Cardiac muscle cell (in vitro differentiated cells and primary cell): ENCODE measurements around the gene KLHL15. TPM values are rescaled to one million over a fixed set of nuclear protein-coding genes. Genes with fewer than 3 reads are reported as not detected.

ENCODE experiments used
- DNase-seq, 2 donors: peaks; one replicate each; pipeline versions ENCODE4 v3.0.0 to v3.0.0-alpha.2; 2010 to 2017; ENCODE audit warnings: low read depth in 1 of 2, low spot score in 1 of 2
- H3K27ac ChIP-seq: fragments of 200-600 bp; sonication (generic); 2 replicates; pipeline ENCODE4 v1.5.1; 2016
- H3K27me3 ChIP-seq: fragments of 200-600 bp; sonication (generic); 2 replicates; pipeline ENCODE4 v1.6.0; 2016; ENCODE audit warnings: control low read depth
- H3K36me3 ChIP-seq: fragments of 200-600 bp; sonication (generic); 2 replicates; pipeline ENCODE4 v1.5.1; 2016; ENCODE audit warnings: control low read depth
- H3K4me1 ChIP-seq: fragments of 200-600 bp; sonication (generic); 2 replicates; pipeline ENCODE4 v1.8.1; 2017; ENCODE audit warnings: low read depth, mild to moderate bottlenecking, mixed run types
- H3K4me3 ChIP-seq: fragments of 200-600 bp; sonication (generic); 2 replicates; pipeline ENCODE4 v1.5.1; 2016; ENCODE audit warnings: mild to moderate bottlenecking
- H3K9me3 ChIP-seq: fragments of 200-600 bp; sonication (generic); 2 replicates; pipeline ENCODE4 v1.5.1; 2017; ENCODE audit warnings: low read depth, mild to moderate bottlenecking, control low read depth
- CTCF ChIP-seq: IDR thresholded peaks from 2 replicates; pipeline ENCODE4 v1.5.1; 2012; ENCODE audit warnings: low read depth, mild to moderate bottlenecking, low read length
- polyA plus RNA-seq: library from polyadenylated mRNA; unstranded; fragments of >200 nt; fragmentation: Nextera tagmentation; extraction: Ambion mirVana; gene quantifications from 2 replicates; pipeline ENCODE4 v1.2.1, GENCODE V29; 2016
- total RNA-seq: library from RNA; depleted of rRNA; stranded (reverse); fragments of >200 nt; gene quantifications from 2 replicates; pipeline ENCODE4 v1.2.3, GENCODE V29; 2016

KLHL15 gene
- total and polyA plus RNA-seq, 2 experiments from 2014 or later = 3.5 to 15.8 TPM

GRCh38 chrX:24005028-24005427 lies 22.0 kb downstream of the KLHL15 start:
- no peaks in the 10 kb centered on the region for H3K4me1 ChIP-seq
- H3K27ac ChIP-seq = no peak overlapping the region
- no peak overlapping the region for H3K4me3 ChIP-seq
- H3K27me3 ChIP-seq = no peaks in the 10 kb centered on the region
- DNase-seq = no peak
- TF ChIP-seq CTCF = no peak
- H3K36me3 ChIP-seq = peaks cover 22% of the 10 kb centered on the region
- no peaks in the 10 kb centered on the region for H3K9me3 ChIP-seq

GRCh38 chrX:24002792-24003191 lies 24.2 kb downstream of the KLHL15 start:
- no peaks in the 10 kb centered on the region for H3K4me1 ChIP-seq
- H3K36me3 ChIP-seq = peaks cover 22% of the 10 kb centered on the region
- H3K9me3 ChIP-seq = no peaks in the 10 kb centered on the region
- DNase-seq = no peak
- no peak for TF ChIP-seq CTCF
- peak overlapping the region; percentile 28 for H3K27ac ChIP-seq
- no peaks in the 10 kb centered on the region for H3K27me3 ChIP-seq
- no peak overlapping the region for H3K4me3 ChIP-seq

- Histone ChIP-seq H3K27ac (no peak overlapping the region), H3K27me3 (no peaks in the 10 kb centered on the region), H3K9me3 (no peaks in the 10 kb centered on the region), H3K36me3 (peaks cover 24% of the 10 kb centered on the region), H3K4me3 (no peak overlapping the region), H3K4me1 (no peaks in the 10 kb centered on the region)
- TF ChIP-seq CTCF = no peak
- DNase-seq = no peak
Measured at GRCh38 chrX:24002167-24002566, 24.8 kb downstream of the KLHL15 start.

- Histone ChIP-seq H3K4me1 (no peaks in the 10 kb centered on the region), H3K4me3 (no peak overlapping the region), H3K36me3 (peaks cover 8% of the 10 kb centered on the region), H3K27me3 (no peaks in the 10 kb centered on the region), H3K27ac (peak overlapping the region; percentile 43), H3K9me3 (no peaks in the 10 kb centered on the region)
- no peak for TF ChIP-seq CTCF
- no peak for DNase-seq
Measured at GRCh38 chrX:23999671-24000070, 27.3 kb downstream of the KLHL15 start.

- Histone ChIP-seq H3K27ac (no peak overlapping the region), H3K27me3 (no peaks in the 10 kb centered on the region), H3K4me3 (no peak overlapping the region), H3K4me1 (no peaks in the 10 kb centered on the region), H3K36me3 (peaks cover 16% of the 10 kb centered on the region), H3K9me3 (no peaks in the 10 kb centered on the region)
- peak in 1 of 2 donors; percentile 32 for DNase-seq
- TF ChIP-seq CTCF = no peak
Measured at GRCh38 chrX:23993012-23993633, 33.9 kb downstream of the KLHL15 start.

GRCh38 chrX:23992431-23992830 lies 34.6 kb downstream of the KLHL15 start:
- peak in 1 of 2 donors; percentile 21 for DNase-seq
- no peaks in the 10 kb centered on the region for H3K9me3 ChIP-seq
- H3K27ac ChIP-seq = no peak overlapping the region
- H3K27me3 ChIP-seq = no peaks in the 10 kb centered on the region
- H3K4me1 ChIP-seq = no peaks in the 10 kb centered on the region
- H3K36me3 ChIP-seq = peaks cover 23% of the 10 kb centered on the region
- H3K4me3 ChIP-seq = no peak overlapping the region
- no peak for TF ChIP-seq CTCF
